ENCODE measurements around the gene SLC6A1.

GRCh38 chr3:10955711-10956453 lies 36.7 kb upstream of the SLC6A1 start:
- TF ChIP-seq CEBPB (IDR thresholded peaks at IDR 0.05; ENCODE audit: low read depth, low read length): no peak
- TF ChIP-seq CTCF (conservative IDR thresholded peaks at IDR 0.05; ENCODE audit: low read depth, low read length): no peak
- TF ChIP-seq POLR2A (IDR thresholded peaks at IDR 0.05; ENCODE audit: low read depth, low read length): no peak
- no peak for TF ChIP-seq MAFK (IDR thresholded peaks at IDR 0.05; ENCODE audit: low read depth, low read length)
- TF ChIP-seq USF2 (IDR thresholded peaks at IDR 0.05; ENCODE audit: low read depth, low read length): no peak
- no peak for TF ChIP-seq ELK1 (IDR thresholded peaks at IDR 0.05; ENCODE audit: borderline replicate concordance, low read depth, low read length)
- TF ChIP-seq FOS (IDR thresholded peaks at IDR 0.05; ENCODE audit: low read depth, low read length): no peak
- no peak for TF ChIP-seq RAD21 (IDR thresholded peaks at IDR 0.05; ENCODE audit: low read length)
- no peak for TF ChIP-seq RCOR1 (IDR thresholded peaks at IDR 0.05; ENCODE audit: insufficient replicate concordance, low read length)
- no peak for TF ChIP-seq RFX5 (IDR thresholded peaks at IDR 0.05; ENCODE audit: low read depth, low read length)
- no peak for TF ChIP-seq SMC3 (IDR thresholded peaks at IDR 0.05; ENCODE audit: low read depth, low read length)
- TF ChIP-seq BHLHE40 (IDR thresholded peaks at IDR 0.05; ENCODE audit: low read depth, low read length): no peak
- no peak for TF ChIP-seq MAZ (IDR thresholded peaks at IDR 0.05; ENCODE audit: borderline replicate concordance, low read depth, low read length)

All from IMR-90 (cell line).